WTC11 (cell line): ENCODE measurements around the gene LRRC4. TPM values are rescaled to one million over a fixed set of nuclear protein-coding genes. Genes with fewer than 3 reads are reported as not detected.

Experiments
- ATAC-seq: fragments of 200-7000 bp; cut with Tn5 transposase; 2 replicates; pipeline ENCODE4 v1.10.0; 2021; ENCODE audit warnings: mild to moderate bottlenecking, moderate library complexity
- CTCF ChIA-PET: fragments of 300-600 bp; sonication (Branson Sonifier 250); formaldehyde crosslinking; loops from one replicate; lab custom pipeline; 2021; ENCODE audit warnings: antibody characterized with exemption; lab: Charles Lee
- POLR2A ChIA-PET: fragments of 350-600 bp; sonication (Branson Sonifier 250); formaldehyde crosslinking; loops from one replicate; lab custom pipeline; 2021; ENCODE audit warnings: antibody characterized with exemption; lab: Charles Lee
- DNase-seq: peaks from one replicate; pipeline ENCODE4 v3.0.0; 2021; ENCODE audit warnings: low spot score
- H3K27ac Mint-ChIP-seq: 2 replicates; pipeline ENCODE4 v1.8.0; 2021; ENCODE audit warnings: mixed read lengths
- H3K27me3 Mint-ChIP-seq: 2 replicates; pipeline ENCODE4 v1.8.0; 2021; ENCODE audit warnings: low read depth, mild to moderate bottlenecking, moderate library complexity, mixed read lengths
- H3K36me3 Mint-ChIP-seq: 2 replicates; pipeline ENCODE4 v1.8.0; 2021; ENCODE audit warnings: mixed read lengths
- H3K4me1 Mint-ChIP-seq: 2 replicates; pipeline ENCODE4 v1.8.0; 2022; ENCODE audit warnings: mixed read lengths
- H3K4me3 Mint-ChIP-seq: 2 replicates; pipeline ENCODE4 v1.8.0; 2021; ENCODE audit warnings: mild to moderate bottlenecking, moderate library complexity, mixed read lengths
- H3K9me3 Mint-ChIP-seq: 2 replicates; pipeline ENCODE4 v1.8.0; 2021; ENCODE audit warnings: mixed read lengths
- ELF4 ChIP-seq: sonication (generic); formaldehyde crosslinking; IDR thresholded peaks from 2 replicates; pipeline ENCODE4 v1.8.1; 2022; ENCODE audit warnings: low read depth, mild to moderate bottlenecking, moderate library complexity, missing genetic modification reagents
- GTF2I ChIP-seq: fragments of 250-450 bp; sonication (Bioruptor Pico); conservative IDR thresholded peaks from 2 replicates; pipeline ENCODE4 v1.4.0; 2021; ENCODE audit warnings: mild to moderate bottlenecking
- IRF1 ChIP-seq: sonication (generic); formaldehyde crosslinking; IDR thresholded peaks from 2 replicates; pipeline ENCODE4 v1.8.0; 2023; ENCODE audit warnings: missing genetic modification reagents
- JAZF1 ChIP-seq: fragments of 250-450 bp; sonication (Bioruptor Pico); IDR thresholded peaks from 2 replicates; pipeline ENCODE4 v1.9.0; 2021; ENCODE audit warnings: moderate library complexity, mild to moderate bottlenecking, inconsistent platforms
- MLX ChIP-seq: sonication (generic); formaldehyde crosslinking; IDR thresholded peaks from 2 replicates; pipeline ENCODE4 v1.8.1; 2023; ENCODE audit warnings: mild to moderate bottlenecking, missing genetic modification reagents, moderate library complexity
- MXD4 ChIP-seq: fragments of 250-450 bp; sonication (Bioruptor Pico); IDR thresholded peaks from 2 replicates; pipeline ENCODE4 v1.8.0; 2021; ENCODE audit warnings: mild to moderate bottlenecking, moderate library complexity, borderline replicate concordance
- MYBL2 ChIP-seq: sonication (generic); formaldehyde crosslinking; IDR thresholded peaks from 2 replicates; pipeline ENCODE4 v1.8.1; 2023; ENCODE audit warnings: mild to moderate bottlenecking, moderate library complexity, missing genetic modification reagents
- NFATC4 ChIP-seq: fragments of 250-450 bp; sonication (Bioruptor Pico); IDR thresholded peaks from 2 replicates; pipeline ENCODE4 v1.9.0; 2021; ENCODE audit warnings: mild to moderate bottlenecking
- NFYB ChIP-seq: sonication (generic); formaldehyde crosslinking; conservative IDR thresholded peaks from 2 replicates; pipeline ENCODE4 v1.8.0; 2022; ENCODE audit warnings: low read depth, missing genetic modification reagents
- STAT6 ChIP-seq: sonication (generic); formaldehyde crosslinking; conservative IDR thresholded peaks from 2 replicates; pipeline ENCODE4 v1.8.1; 2023; ENCODE audit warnings: mild to moderate bottlenecking, low read depth, missing genetic modification reagents, moderate library complexity
- TEAD4 ChIP-seq: sonication (generic); formaldehyde crosslinking; IDR thresholded peaks from 2 replicates; pipeline ENCODE4 v1.8.0; 2022; ENCODE audit warnings: mild to moderate bottlenecking, missing genetic modification reagents
- TP53 ChIP-seq: sonication (generic); formaldehyde crosslinking; IDR thresholded peaks from 2 replicates; pipeline ENCODE4 v1.8.1; 2023; ENCODE audit warnings: mild to moderate bottlenecking, missing genetic modification reagents
- ZNF232 ChIP-seq: sonication (generic); formaldehyde crosslinking; IDR thresholded peaks from 2 replicates; pipeline ENCODE4 v1.8.0; 2022; ENCODE audit warnings: mild to moderate bottlenecking, missing genetic modification reagents
- ZNF263 ChIP-seq: sonication (generic); formaldehyde crosslinking; IDR thresholded peaks from 2 replicates; pipeline ENCODE4 v1.8.1; 2022; ENCODE audit warnings: low read depth, mild to moderate bottlenecking, moderate library complexity, missing genetic modification reagents
- ZNF425 ChIP-seq: fragments of 250-450 bp; sonication (Bioruptor Pico); conservative IDR thresholded peaks from 2 replicates; pipeline ENCODE4 v1.9.0; 2021; ENCODE audit warnings: mild to moderate bottlenecking
- total RNA-seq: library from RNA; stranded (reverse); gene quantifications from 3 replicates; pipeline ENCODE4 v1.2.3, GENCODE V29; 2021
- TF ChIP-seq, protein P1 (sequence below): sonication (generic); formaldehyde crosslinking; IDR thresholded peaks from 2 replicates; pipeline ENCODE4 v1.8.0; 2022; ENCODE audit warnings: missing genetic modification reagents
- TF ChIP-seq, protein P2 (sequence below): sonication (generic); formaldehyde crosslinking; IDR thresholded peaks from 2 replicates; pipeline ENCODE4 v1.8.0; 2022; ENCODE audit warnings: mild to moderate bottlenecking, missing genetic modification reagents
- TF ChIP-seq, protein P3 (sequence below): sonication (generic); formaldehyde crosslinking; IDR thresholded peaks from 2 replicates; pipeline ENCODE4 v1.8.1; 2023; ENCODE audit warnings: mild to moderate bottlenecking, missing genetic modification reagents
- TF ChIP-seq, protein P4 (sequence below): sonication (generic); formaldehyde crosslinking; IDR thresholded peaks from 2 replicates; pipeline ENCODE4 v1.8.0; 2022; ENCODE audit warnings: mild to moderate bottlenecking, missing genetic modification reagents

LRRC4 gene
- total RNA-seq, 1 experiment from 2014 or later, result 14.9 TPM

DNA sequence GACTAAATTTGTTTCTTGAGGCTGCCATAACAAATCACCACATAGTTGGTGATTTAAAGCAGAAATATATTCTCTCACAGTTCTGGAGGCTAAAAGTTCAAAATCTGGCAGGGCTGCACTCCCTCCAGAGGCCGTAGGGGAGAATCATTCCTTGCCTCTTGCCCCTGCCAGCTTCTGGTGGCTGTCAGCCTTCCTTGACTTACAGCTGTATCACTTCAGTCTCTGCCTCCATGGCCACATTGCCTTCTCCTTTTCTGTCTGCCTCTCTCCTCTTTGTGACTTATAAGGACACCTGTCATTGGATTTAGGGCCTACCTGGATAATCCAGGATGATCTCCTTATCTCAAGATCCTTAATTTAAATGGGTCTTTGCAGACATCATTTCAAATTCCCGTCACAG, 5.8 kb upstream of the LRRC4 start (continued):
- no peak for TF ChIP-seq MLX (CRISPR knock-in tag)

DNA sequence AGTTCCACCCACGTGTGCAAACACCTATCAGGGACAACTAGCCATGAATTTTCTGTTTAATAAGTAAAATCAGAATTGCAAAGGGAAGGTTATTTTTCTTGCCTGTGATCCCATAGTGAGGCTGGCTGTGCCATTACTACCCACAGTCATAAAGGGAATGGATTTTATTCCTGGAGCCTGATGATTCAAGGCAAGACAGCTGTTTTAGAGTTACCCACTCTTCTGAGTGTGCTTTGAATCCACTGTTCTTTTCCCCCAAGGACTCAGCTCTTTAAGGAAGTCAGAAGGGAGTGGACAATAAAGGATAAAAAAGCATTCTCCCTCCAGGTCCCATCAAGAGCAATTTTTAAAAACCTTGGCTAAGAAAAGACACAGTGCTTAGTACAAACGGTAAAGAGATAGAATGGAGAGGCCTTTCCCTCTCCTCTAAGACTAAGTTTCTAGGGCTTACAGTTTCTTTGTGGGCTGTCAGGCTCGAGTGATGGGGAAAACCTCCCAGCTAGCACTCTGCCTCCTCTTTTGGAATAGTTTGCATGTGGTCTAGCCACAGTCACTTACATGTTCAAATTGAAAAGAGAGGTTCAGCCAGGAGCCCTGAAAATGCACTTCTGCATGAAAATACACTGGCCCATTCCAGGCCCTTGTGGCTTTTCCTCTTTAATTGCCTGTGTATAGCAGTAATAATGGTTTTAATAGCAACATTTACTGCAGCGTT, 5.1 kb upstream of the LRRC4 start:
- no peak overlapping the region for H3K4me3 Mint-ChIP-seq
- ChIA-PET POLR2A (interaction anchor here (1.0 kb wide), 1 partner anchor 170 kb away, joined by 3 read pairs; no protein-coding TSS in a partner anchor), CTCF (interaction anchor here (0.6 to 4.4 kb wide), 19 partner anchors 9 to 244 kb away, joined by 3 to 58 read pairs (median 4); no protein-coding TSS in a partner anchor)
- TF ChIP-seq TP53 (CRISPR knock-in tag) (no peak), NFYB (CRISPR knock-in tag) (no peak), ZNF263 (CRISPR knock-in tag) (no peak), NFATC4 (CRISPR knock-in tag) (no peak), ELF4 (CRISPR knock-in tag) (no peak), MXD4 (CRISPR knock-in tag) (no peak)
- TF ChIP-seq, protein P1, sequence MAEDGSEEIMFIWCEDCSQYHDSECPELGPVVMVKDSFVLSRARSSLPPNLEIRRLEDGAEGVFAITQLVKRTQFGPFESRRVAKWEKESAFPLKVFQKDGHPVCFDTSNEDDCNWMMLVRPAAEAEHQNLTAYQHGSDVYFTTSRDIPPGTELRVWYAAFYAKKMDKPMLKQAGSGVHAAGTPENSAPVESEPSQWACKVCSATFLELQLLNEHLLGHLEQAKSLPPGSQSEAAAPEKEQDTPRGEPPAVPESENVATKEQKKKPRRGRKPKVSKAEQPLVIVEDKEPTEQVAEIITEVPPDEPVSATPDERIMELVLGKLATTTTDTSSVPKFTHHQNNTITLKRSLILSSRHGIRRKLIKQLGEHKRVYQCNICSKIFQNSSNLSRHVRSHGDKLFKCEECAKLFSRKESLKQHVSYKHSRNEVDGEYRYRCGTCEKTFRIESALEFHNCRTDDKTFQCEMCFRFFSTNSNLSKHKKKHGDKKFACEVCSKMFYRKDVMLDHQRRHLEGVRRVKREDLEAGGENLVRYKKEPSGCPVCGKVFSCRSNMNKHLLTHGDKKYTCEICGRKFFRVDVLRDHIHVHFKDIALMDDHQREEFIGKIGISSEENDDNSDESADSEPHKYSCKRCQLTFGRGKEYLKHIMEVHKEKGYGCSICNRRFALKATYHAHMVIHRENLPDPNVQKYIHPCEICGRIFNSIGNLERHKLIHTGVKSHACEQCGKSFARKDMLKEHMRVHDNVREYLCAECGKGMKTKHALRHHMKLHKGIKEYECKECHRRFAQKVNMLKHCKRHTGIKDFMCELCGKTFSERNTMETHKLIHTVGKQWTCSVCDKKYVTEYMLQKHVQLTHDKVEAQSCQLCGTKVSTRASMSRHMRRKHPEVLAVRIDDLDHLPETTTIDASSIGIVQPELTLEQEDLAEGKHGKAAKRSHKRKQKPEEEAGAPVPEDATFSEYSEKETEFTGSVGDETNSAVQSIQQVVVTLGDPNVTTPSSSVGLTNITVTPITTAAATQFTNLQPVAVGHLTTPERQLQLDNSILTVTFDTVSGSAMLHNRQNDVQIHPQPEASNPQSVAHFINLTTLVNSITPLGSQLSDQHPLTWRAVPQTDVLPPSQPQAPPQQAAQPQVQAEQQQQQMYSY (CRISPR knock-in tag), result no peak
- H3K36me3 Mint-ChIP-seq, result no peaks in the 10 kb centered on the region
- peaks cover 18% of the 10 kb centered on the region for H3K27me3 Mint-ChIP-seq
- peaks cover 12% of the 10 kb centered on the region for H3K4me1 Mint-ChIP-seq
- ATAC-seq (no peak), DNase-seq (no peak)
- no peaks in the 10 kb centered on the region for H3K9me3 Mint-ChIP-seq
- H3K27ac Mint-ChIP-seq, result no peak overlapping the region

DNA sequence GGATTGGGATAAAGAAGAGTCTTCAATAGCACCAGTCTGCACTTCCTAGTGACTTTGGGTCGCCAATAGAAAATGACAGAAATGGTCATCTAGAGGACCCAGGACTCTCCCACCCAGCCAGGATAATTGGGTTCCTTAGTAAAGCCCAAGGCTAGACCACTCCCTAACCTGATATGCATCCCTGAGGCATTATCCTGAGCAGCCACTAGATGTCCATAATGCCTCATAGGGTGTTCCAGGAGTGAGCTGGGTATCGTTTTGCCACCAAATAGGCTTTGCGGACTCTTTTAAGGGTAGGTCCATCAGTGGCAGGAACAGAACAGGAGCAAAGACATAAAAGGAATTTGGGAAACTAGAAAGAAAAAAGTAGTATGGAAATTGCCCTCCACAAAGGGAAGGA, 4.5 kb upstream of the LRRC4 start:
- H3K36me3 Mint-ChIP-seq, result no peaks in the 10 kb centered on the region
- peak; percentile 41 for ATAC-seq
- POLR2A ChIA-PET, result interaction anchor here (1.0 kb wide), 1 partner anchor 170 kb away, joined by 3 read pairs; no protein-coding TSS in a partner anchor
- peaks cover 18% of the 10 kb centered on the region for H3K27me3 Mint-ChIP-seq
- CTCF ChIA-PET, result interaction anchor here (0.6 to 4.4 kb wide), 19 partner anchors 9 to 243 kb away, joined by 3 to 58 read pairs (median 4); no protein-coding TSS in a partner anchor
- no peak overlapping the region for H3K4me3 Mint-ChIP-seq
- DNase-seq, result no peak
- peaks cover 9% of the 10 kb centered on the region for H3K4me1 Mint-ChIP-seq
- no peak overlapping the region for H3K27ac Mint-ChIP-seq
- H3K9me3 Mint-ChIP-seq, result no peaks in the 10 kb centered on the region
- TF ChIP-seq, protein P2, sequence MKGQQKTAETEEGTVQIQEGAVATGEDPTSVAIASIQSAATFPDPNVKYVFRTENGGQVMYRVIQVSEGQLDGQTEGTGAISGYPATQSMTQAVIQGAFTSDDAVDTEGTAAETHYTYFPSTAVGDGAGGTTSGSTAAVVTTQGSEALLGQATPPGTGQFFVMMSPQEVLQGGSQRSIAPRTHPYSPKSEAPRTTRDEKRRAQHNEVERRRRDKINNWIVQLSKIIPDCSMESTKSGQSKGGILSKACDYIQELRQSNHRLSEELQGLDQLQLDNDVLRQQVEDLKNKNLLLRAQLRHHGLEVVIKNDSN (CRISPR knock-in tag), result no peak
- TF ChIP-seq JAZF1, result no peak
- TF ChIP-seq, protein P3, sequence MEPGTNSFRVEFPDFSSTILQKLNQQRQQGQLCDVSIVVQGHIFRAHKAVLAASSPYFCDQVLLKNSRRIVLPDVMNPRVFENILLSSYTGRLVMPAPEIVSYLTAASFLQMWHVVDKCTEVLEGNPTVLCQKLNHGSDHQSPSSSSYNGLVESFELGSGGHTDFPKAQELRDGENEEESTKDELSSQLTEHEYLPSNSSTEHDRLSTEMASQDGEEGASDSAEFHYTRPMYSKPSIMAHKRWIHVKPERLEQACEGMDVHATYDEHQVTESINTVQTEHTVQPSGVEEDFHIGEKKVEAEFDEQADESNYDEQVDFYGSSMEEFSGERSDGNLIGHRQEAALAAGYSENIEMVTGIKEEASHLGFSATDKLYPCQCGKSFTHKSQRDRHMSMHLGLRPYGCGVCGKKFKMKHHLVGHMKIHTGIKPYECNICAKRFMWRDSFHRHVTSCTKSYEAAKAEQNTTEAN (CRISPR knock-in tag), result no peak
- TF ChIP-seq ZNF232 (CRISPR knock-in tag), result no peak
- TF ChIP-seq TEAD4 (CRISPR knock-in tag), result no peak
- no peak for TF ChIP-seq MYBL2
- no peak for TF ChIP-seq ZNF425
- no peak for TF ChIP-seq STAT6 (CRISPR knock-in tag)
- TF ChIP-seq GTF2I (CRISPR knock-in tag), result no peak
- TF ChIP-seq, protein P4, sequence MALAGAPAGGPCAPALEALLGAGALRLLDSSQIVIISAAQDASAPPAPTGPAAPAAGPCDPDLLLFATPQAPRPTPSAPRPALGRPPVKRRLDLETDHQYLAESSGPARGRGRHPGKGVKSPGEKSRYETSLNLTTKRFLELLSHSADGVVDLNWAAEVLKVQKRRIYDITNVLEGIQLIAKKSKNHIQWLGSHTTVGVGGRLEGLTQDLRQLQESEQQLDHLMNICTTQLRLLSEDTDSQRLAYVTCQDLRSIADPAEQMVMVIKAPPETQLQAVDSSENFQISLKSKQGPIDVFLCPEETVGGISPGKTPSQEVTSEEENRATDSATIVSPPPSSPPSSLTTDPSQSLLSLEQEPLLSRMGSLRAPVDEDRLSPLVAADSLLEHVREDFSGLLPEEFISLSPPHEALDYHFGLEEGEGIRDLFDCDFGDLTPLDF (CRISPR knock-in tag), result no peak
- TF ChIP-seq IRF1 (CRISPR knock-in tag), result no peak
